GM12878 (cell line): ENCODE measurements around the gene YTHDF2. TPM values are rescaled to one million over a fixed set of nuclear protein-coding genes. Genes with fewer than 3 reads are reported as not detected.

Experiments used
- ATAC-seq: fragments of 200-7000 bp; cut with Tn5 transposase; 3 replicates; pipeline ENCODE4 v1.9.1; 2020; ENCODE audit warnings: mild to moderate bottlenecking, moderate library complexity
- BruUV-seq: library from RNA; stranded (reverse); fragments of 400-500 nt; replicated peaks from 2 replicates; lab custom pipeline; 2021; lab: Mats Ljungman, UMichigan
- CTCF ChIA-PET: fragments of 300-600 bp; sonication (Branson Sonifier 250); formaldehyde crosslinking; extraction: SDS; loops from one replicate; lab custom pipeline; 2021; ENCODE audit warnings: inconsistent platforms; lab: Yijun Ruan, JAX
- POLR2A ChIA-PET: fragments of 350-600 bp; formaldehyde crosslinking; extraction: SDS; loops from one replicate; lab custom pipeline; 2021; ENCODE audit warnings: inconsistent platforms; lab: Charles Lee
- RAD21 ChIA-PET: fragments of 300-600 bp; sonication (Branson Sonifier 250); formaldehyde crosslinking; loops from one replicate; lab custom pipeline; 2023; ENCODE audit warnings: antibody characterized with exemption; ENCODE audit not compliant: unreplicated experiment; lab: Charles Lee
- SMC1A ChIA-PET: fragments of 300-600 bp; sonication (Branson Sonifier 250); formaldehyde crosslinking; loops from one replicate; lab custom pipeline; 2023; ENCODE audit not compliant: unreplicated experiment, uncharacterized antibody; lab: Charles Lee
- DNase-seq: peaks from one replicate; pipeline ENCODE4 v3.0.0-alpha.2; 2011; ENCODE audit warnings: low read depth, low spot score
- FAIRE-seq: peaks from 3 replicates; lab custom pipeline; 2011; peaks lifted over from hg19 to GRCh38; lab: Jason Lieb, UNC
- H2AFZ ChIP-seq: 2 replicates; pipeline ENCODE4 v1.6.0; 2011; ENCODE audit warnings: low read depth, low read length, control low read depth; ENCODE audit not compliant: control insufficient read depth
- H3K27ac ChIP-seq: 2 replicates; pipeline ENCODE4 v1.5.1; 2011; ENCODE audit warnings: control low read depth; ENCODE audit not compliant: control insufficient read depth, insufficient read depth
- H3K27me3 ChIP-seq, 2 experiments: replicated peaks in 1 of 2; 2 replicates each; pipeline versions ENCODE4 v1.6.0 to v1.6.1; 2011; ENCODE audit warnings: low read length in 1 of 2; ENCODE audit not compliant: control insufficient read depth in 2 of 2, insufficient read depth in 2 of 2
- H3K36me3 ChIP-seq, 2 experiments: 2 replicates each; pipeline ENCODE4 v1.5.1; 2011; ENCODE audit warnings: low read length in 1 of 2; ENCODE audit not compliant: control insufficient read depth in 2 of 2, insufficient read depth in 2 of 2
- H3K4me1 ChIP-seq: 2 replicates; pipeline ENCODE4 v1.6.1; 2011; ENCODE audit warnings: mild to moderate bottlenecking, low read length, moderate library complexity, mixed read lengths; ENCODE audit not compliant: control insufficient read depth, insufficient read depth
- H3K4me2 ChIP-seq: 2 replicates; pipeline ENCODE4 v1.6.0; 2011; ENCODE audit warnings: control low read depth; ENCODE audit not compliant: control insufficient read depth, insufficient read depth
- H3K4me3 ChIP-seq: fragments of 200-600 bp; sonication (generic); 2 replicates; pipeline ENCODE4 v1.5.1; 2016
- H3K79me2 ChIP-seq: 2 replicates; pipeline ENCODE4 v1.6.0; 2011; ENCODE audit warnings: low read length; ENCODE audit not compliant: control insufficient read depth, insufficient read depth
- H3K9ac ChIP-seq: 2 replicates; pipeline ENCODE4 v1.8.0; 2011; ENCODE audit warnings: low read length, control low read depth, mixed read lengths; ENCODE audit not compliant: control insufficient read depth, insufficient read depth
- H3K9me3 ChIP-seq: replicated peaks from 3 replicates; pipeline ENCODE4 v1.5.1; 2011; ENCODE audit warnings: mild to moderate bottlenecking, low read length; ENCODE audit not compliant: control insufficient read depth, insufficient read depth
- H4K20me1 ChIP-seq: 2 replicates; pipeline ENCODE4 v1.6.0; 2011; ENCODE audit not compliant: control insufficient read depth, insufficient read depth
- DPF2 ChIP-seq: fragments of 450-650 bp; IDR thresholded peaks from 2 replicates; pipeline ENCODE4 v1.6.1; 2017; ENCODE audit warnings: mild to moderate bottlenecking
- EZH2 ChIP-seq: IDR thresholded peaks from 2 replicates; pipeline ENCODE4 v1.6.1; 2012; ENCODE audit warnings: low read depth, mild to moderate bottlenecking, control low read depth, inconsistent platforms, low read length, borderline replicate concordance; ENCODE audit not compliant: control insufficient read depth
- HCFC1 ChIP-seq: fragments of 150-350 bp; IDR thresholded peaks from 2 replicates; pipeline ENCODE4 v1.6.1; 2014; ENCODE audit warnings: low read length
- JUNB ChIP-seq: IDR thresholded peaks from 2 replicates; pipeline ENCODE4 v1.6.1; 2016; ENCODE audit warnings: antibody characterized with exemption, mild to moderate bottlenecking
- MTA2 ChIP-seq: fragments of 450-650 bp; IDR thresholded peaks from 2 replicates; pipeline ENCODE4 v1.6.1; 2016; ENCODE audit warnings: low read depth, mild to moderate bottlenecking, moderate library complexity
- NFYA ChIP-seq: IDR thresholded peaks from 2 replicates; pipeline ENCODE4 v1.6.1; 2011; ENCODE audit warnings: low read depth, mild to moderate bottlenecking, low read length, improper control_type of control experiment, borderline replicate concordance
- RB1 ChIP-seq: fragments of 450-650 bp; formaldehyde crosslinking; IDR thresholded peaks from 2 replicates; pipeline ENCODE4 v1.6.1; 2017; ENCODE audit warnings: mild to moderate bottlenecking, borderline replicate concordance
- RBBP5 ChIP-seq: fragments of 200-600 bp; sonication (generic); conservative IDR thresholded peaks from 2 replicates; pipeline ENCODE4 v1.6.1; 2016
- SIN3A ChIP-seq: IDR thresholded peaks from 2 replicates; pipeline ENCODE4 v1.6.1; 2012; ENCODE audit warnings: low read depth, low read length, improper control_type of control experiment
- in situ Hi-C: fragments of 300-500 bp; cut with MboI; formaldehyde crosslinking; loops from 9 replicates; pipeline ENCODE4 v1.14.3; 2018; ENCODE audit warnings: mixed read lengths
- intact Hi-C: fragments of 100-400 bp; cut with micrococcal nuclease; formaldehyde crosslinking; loops from one replicate; pipeline ENCODE4 v1.14.2; 2022; ENCODE audit not compliant: unreplicated experiment
- polyA plus RNA-seq, 11 experiments: library from polyadenylated mRNA; depleted of rRNA in 4 of 11; unstranded in 6 of 11; stranded (reverse) in 5 of 11; fragments of >200 nt; fragmentation: Nextera tagmentation in 4 of 11; fragmentation: Illumina TruSeq in 1 of 11; extraction: Ambion mirVana in 4 of 11; extraction: Trizol in 1 of 11; gene quantifications; 1 replicate in 1 of 11; 2 replicates in 10 of 11; pipeline versions ENCODE4 v1.2.1 to v1.2.3, GENCODE V29; 2011 to 2016; ENCODE audit warnings: inconsistent platforms in 2 of 11, missing spikeins in 2 of 11, low read depth in 1 of 11
- total RNA-seq, 4 experiments: library from RNA; depleted of rRNA in 3 of 4; stranded (reverse); fragments of >200 nt in 3 of 4; fragmentation: Illumina TruSeq in 1 of 4; extraction: Trizol in 1 of 4; gene quantifications; 2 replicates each; pipeline versions ENCODE4 v1.2.1 to v1.2.3, GENCODE V29; 2013 to 2021
- TF ChIP-seq, protein P1 (sequence below): IDR thresholded peaks from 2 replicates; pipeline ENCODE4 v1.6.1; 2012; ENCODE audit warnings: low read length, inconsistent platforms
- TF ChIP-seq, protein P2 (sequence below): IDR thresholded peaks from 2 replicates; pipeline ENCODE4 v1.6.1; 2011; ENCODE audit warnings: borderline replicate concordance, low read depth, mild to moderate bottlenecking, moderate library complexity, low read length; ENCODE audit not compliant: insufficient read depth, poor library complexity, severe bottlenecking
- TF ChIP-seq, protein P3 (sequence below): IDR thresholded peaks from 2 replicates; pipeline ENCODE4 v1.6.1; 2011; ENCODE audit warnings: low read depth, mild to moderate bottlenecking, low read length, moderate library complexity, borderline replicate concordance; ENCODE audit errors: extremely low read depth
- TF ChIP-seq, protein P4 (sequence below): IDR thresholded peaks from 2 replicates; pipeline ENCODE4 v1.6.1; 2011; ENCODE audit warnings: low read depth, low read length, improper control_type of control experiment, borderline replicate concordance

Gene YTHDF2
- total and polyA plus RNA-seq, 10 of the 15 experiments (the other 5 are each of a cell fraction or from before 2014, with no cell fraction given) = 42.4 to 121 (median 66.9) TPM

DNA sequence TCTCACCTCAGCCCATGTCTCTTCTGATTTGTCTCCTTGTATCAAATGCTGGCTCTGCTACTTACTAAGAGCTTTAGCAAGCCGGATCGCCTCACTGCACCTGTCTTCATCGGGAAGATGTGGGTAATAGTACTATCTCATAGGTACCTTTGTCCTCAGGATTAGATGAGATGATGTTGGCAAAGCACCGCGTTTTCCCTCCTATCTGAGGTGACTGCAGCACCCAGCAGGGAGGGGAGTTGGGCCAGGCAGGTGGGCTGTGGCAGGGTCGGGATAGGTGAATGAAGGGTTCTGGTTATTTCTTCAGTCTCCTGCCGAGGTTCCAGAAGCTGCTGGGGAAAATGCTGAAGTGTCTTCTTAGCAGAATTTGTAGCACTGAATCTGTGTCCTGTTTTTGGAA lies 80.4 kb downstream of the YTHDF2 start (continued):
- no peak for TF ChIP-seq JUNB
- TF ChIP-seq RBBP5 = no peak
- TF ChIP-seq SIN3A = no peak
- no peak for TF ChIP-seq DPF2
- TF ChIP-seq, protein P1, sequence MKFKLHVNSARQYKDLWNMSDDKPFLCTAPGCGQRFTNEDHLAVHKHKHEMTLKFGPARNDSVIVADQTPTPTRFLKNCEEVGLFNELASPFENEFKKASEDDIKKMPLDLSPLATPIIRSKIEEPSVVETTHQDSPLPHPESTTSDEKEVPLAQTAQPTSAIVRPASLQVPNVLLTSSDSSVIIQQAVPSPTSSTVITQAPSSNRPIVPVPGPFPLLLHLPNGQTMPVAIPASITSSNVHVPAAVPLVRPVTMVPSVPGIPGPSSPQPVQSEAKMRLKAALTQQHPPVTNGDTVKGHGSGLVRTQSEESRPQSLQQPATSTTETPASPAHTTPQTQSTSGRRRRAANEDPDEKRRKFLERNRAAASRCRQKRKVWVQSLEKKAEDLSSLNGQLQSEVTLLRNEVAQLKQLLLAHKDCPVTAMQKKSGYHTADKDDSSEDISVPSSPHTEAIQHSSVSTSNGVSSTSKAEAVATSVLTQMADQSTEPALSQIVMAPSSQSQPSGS = no peak
- no peak for TF ChIP-seq MTA2
- no peak for TF ChIP-seq NFYA
- TF ChIP-seq, protein P2, sequence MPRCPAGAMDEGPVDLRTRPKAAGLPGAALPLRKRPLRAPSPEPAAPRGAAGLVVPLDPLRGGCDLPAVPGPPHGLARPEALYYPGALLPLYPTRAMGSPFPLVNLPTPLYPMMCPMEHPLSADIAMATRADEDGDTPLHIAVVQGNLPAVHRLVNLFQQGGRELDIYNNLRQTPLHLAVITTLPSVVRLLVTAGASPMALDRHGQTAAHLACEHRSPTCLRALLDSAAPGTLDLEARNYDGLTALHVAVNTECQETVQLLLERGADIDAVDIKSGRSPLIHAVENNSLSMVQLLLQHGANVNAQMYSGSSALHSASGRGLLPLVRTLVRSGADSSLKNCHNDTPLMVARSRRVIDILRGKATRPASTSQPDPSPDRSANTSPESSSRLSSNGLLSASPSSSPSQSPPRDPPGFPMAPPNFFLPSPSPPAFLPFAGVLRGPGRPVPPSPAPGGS = no peak
- TF ChIP-seq, protein P3, sequence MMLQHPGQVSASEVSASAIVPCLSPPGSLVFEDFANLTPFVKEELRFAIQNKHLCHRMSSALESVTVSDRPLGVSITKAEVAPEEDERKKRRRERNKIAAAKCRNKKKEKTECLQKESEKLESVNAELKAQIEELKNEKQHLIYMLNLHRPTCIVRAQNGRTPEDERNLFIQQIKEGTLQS = no peak
- TF ChIP-seq, all 136 proteins: peak for 0

DNA sequence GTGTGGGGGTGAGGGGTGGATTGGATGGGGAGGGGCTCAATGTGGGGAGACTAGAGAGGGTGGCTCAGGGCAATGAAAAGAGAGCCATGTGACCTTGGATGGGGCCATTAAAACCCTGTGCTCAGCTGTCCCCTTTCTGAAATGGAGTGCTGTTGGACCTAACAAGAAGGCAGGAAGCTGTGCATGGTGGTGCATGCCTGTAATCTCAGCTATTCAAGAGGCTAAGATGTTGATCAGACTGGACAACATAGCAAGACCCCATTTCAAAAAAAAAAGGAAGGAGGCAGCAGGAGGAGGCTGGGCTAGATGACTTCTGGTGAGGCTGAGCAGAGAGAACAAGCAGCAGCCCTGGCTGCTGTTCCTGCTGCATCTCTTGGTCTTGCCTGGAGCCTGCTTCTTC lies 82.3 kb downstream of the YTHDF2 start:
- intact Hi-C loops = no loop called here
- ATAC-seq = no peak
- TF ChIP-seq, protein P4, sequence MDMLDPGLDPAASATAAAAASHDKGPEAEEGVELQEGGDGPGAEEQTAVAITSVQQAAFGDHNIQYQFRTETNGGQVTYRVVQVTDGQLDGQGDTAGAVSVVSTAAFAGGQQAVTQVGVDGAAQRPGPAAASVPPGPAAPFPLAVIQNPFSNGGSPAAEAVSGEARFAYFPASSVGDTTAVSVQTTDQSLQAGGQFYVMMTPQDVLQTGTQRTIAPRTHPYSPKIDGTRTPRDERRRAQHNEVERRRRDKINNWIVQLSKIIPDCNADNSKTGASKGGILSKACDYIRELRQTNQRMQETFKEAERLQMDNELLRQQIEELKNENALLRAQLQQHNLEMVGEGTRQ = no peak
- TF ChIP-seq HCFC1 (no peak), RB1 (no peak), EZH2 (no peak)
- TF ChIP-seq, all 136 proteins: peak for 0
- BruUV-seq = no TSS peak
- Histone ChIP-seq H4K20me1 (no peaks in the 10 kb centered on the region), H3K4me3 (no peak overlapping the region), H3K79me2 (no peaks in the 10 kb centered on the region), H2AFZ (no peak overlapping the region), H3K36me3 (no peaks in the 10 kb centered on the region), H3K9me3 (no peaks in the 10 kb centered on the region), H3K27ac (no peak overlapping the region), H3K4me2 (no peak overlapping the region), H3K27me3 (peaks cover 0 to 1% of the 10 kb centered on the region in 2 experiments; a peak in 1 of 4 replicates), H3K4me1 (no peaks in the 10 kb centered on the region), H3K9ac (no peak overlapping the region)
- ChIA-PET SMC1A (no interaction called here), POLR2A (no interaction called here), RAD21 (no interaction called here), CTCF (no interaction called here)
- no peak for DNase-seq
- in situ Hi-C loops = no loop called here
- FAIRE-seq = no peak
